HG03039 (cell line): ENCODE data around the gene UTP11.

ENCODE experiments used
- ATAC-seq: cut with Tn5 transposase; IDR thresholded peaks from one replicate; pipeline ENCODE4 v1.9.1; 2021; ENCODE audit warnings: mild to moderate bottlenecking, moderate library complexity; ENCODE audit not compliant: unreplicated experiment

Gene UTP11

GRCh38 chr1:38003261-38004250 lies 9.0 kb upstream of the UTP11 start:
- no peak for ATAC-seq

DNA sequence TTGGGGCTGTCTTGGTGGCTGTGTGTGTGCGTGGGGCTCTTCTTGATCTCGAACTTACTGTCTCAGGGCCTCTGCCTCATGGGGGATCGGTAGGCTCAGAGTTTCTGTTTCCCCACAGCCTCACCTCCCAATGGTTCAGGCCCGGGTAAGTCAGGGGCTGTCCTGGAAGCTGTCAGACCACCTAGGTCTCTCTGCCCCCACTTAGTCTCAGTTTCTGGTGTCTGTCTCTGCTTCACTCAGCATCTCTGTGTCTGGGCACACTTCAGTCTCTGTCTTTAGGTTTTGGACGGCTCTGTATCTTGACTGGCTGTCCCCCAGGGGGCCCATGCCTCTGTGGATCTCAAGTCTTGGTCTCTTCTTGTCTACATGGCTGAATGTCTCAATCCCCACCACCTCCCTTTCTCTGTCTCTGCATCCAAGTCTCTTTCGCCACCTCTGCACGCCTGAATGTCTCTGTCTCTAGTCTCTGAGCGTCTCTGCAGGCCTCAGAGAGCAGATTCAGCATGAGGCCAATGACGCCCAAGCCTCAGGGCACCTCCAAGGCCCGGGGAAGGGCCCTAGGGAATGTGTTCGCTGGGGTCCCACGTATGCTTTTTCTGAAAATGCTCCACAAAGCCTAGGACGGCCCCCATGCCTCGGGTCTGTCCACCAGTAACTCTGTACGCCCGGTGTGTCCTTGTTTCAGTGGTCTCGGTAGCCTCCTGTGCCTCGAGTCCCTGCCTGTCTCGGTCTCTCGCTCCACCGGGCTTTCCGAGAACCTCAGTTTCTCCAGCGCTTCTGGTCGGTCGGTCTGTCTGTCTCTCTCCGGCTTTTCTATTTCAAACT lies 8.0 kb upstream of the UTP11 start:
- ATAC-seq: no peak

GRCh38 chr1:38005195-38006007 lies 7.1 kb upstream of the UTP11 start, which contains the start of gene FHL3:
FHL3 (minus strand) TSS chr1:38005514; CDS start chr1:37999412, 6,102 bp downstream.
- no peak for ATAC-seq

DNA sequence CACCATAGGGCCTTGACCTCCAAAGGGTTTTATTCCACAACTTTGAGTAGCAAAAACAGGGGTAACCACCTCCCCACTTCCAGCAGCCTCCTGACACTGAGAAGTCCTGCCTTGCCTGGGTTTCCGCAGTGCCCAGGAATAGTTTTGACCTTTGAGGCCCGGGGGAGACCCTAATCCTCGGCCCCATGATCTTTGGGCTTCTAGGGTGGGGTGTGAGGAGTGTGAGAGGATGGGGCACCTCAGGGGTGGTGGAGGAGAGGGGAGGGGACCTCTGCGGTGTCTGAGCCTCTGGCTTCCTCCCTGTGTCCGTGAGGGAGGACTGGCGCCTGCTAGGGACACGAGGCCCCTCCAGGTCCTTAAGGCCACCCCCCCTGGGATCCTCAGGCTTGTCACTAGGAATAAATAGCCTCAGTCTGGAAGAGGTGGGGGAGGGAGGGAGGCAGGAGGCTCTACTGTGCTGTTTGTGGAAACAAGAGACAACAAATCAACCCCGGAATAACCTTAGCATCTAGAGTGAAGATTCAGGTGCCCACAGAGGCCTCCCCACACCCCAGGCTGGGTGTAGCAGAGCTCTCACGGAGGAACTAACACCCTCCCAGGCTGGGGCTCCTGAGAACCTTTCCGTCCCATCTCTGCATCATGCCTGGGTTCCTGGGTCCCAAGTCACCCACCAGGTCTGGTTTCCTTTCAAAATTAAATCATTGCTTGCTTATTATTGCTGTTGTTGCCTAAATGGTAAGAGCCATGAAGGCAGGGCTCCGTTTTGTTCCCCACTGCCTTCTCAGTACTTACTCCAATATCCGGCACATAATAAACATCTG lies 6.3 kb upstream of the UTP11 start:
- no peak for ATAC-seq

- no peak for ATAC-seq
These were observed 3.3 kb upstream of the UTP11 start for GRCh38 chr1:38009088-38009840.

DNA sequence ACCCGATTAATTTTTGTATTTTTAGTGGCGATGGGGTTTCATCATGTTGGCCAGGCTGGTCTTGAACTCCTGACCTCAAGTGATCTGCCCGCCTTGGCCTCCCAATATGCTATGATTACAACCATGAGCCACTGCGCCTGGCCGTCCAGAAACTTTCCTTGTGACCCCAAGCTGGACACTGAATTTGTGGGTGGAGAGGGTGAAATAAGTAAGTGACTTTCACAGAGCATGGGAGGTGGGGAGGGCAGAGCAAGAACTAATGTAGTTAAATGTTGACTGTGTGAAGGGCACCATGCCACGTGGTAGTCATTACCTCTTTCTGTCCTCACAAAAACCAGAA lies 2.7 kb upstream of the UTP11 start:
- ATAC-seq: no peak

DNA sequence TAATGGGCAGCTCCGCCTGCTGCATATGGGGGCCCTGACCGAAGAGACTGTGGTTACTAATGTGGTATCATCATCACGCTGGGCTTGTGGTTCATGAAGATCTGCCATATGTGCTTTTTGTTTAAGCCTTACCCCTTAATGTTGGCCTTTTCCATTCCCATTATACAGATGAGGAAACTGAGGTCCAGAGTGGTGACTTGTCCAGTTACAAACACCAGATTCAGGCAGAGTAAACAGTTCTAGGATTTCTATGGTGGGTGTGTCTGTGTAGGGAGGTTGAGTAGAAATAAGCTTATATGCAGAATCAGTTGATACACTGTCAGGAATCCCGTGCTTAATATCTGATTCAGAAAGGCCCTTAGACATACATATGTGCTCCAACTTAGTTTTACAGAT lies 691 bp downstream of the UTP11 start:
- ATAC-seq: no peak

GRCh38 chr1:38014171-38014570 lies 1.6 kb downstream of the UTP11 start:
- no peak for ATAC-seq

- no peak for ATAC-seq
These were observed 2.3 kb downstream of the UTP11 start for GRCh38 chr1:38014724-38015424.

DNA sequence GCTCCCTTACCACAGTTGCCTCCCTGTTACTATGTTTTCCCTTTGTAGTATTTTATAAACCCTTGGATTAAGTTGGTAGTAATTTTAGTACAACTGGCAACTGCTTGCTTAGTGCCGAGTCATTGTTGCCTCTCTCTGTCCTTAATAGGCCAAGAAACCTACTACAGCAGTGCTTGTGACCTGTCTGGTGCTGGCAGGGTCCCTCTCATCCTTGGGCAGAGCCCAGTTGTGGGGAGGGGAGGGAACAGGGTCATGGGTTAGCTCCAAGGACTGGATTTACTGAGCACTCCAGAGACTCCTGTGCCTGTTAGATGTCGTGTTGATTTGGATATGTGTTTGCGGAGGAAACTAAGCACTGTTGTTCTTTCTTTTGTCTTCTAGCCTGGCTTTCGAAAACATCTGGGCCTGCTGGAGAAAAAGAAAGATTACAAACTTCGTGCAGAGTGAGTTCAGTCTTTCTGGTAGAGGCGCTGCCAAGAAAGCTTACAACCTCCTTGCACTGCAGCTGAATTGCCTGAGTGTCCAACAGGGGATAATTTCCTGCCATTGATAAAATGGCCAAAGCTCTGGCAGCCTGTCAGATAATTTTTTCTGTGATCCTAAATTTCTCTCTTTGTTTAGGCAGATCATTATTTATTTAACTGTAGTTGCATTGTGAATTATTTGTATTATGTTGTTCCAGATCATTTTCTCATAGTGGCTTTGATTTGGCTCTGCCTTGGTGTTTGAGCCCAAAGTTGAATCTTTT lies 3.6 kb downstream of the UTP11 start:
- no peak for ATAC-seq

GRCh38 chr1:38018864-38019343 lies 6.4 kb downstream of the UTP11 start:
- ATAC-seq: no peak

DNA sequence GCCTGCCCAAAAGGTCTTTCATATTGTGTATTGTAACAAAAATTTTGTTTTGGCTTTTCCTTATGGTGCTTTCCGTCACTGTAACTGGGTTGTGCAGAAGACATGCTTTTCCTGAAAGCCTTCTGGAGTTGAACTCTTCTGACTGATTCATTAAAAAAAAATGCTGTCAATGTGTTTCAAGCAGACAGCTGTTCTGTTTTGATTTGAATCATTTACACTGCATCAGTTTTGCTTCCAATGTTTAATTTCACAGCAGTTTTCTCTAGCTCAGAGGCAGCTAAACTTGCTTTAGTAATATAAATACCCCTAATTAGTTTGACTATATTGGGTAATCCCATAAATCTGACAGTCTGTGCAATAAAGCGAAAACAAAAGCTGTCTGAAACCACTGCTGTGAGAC lies 7.9 kb downstream of the UTP11 start:
- ATAC-seq: no peak

GRCh38 chr1:38021969-38022368 lies 9.4 kb downstream of the UTP11 start:
- no peak for ATAC-seq

- no peak for ATAC-seq
These were observed 10.3 kb downstream of the UTP11 start for GRCh38 chr1:38022810-38023209.

DNA sequence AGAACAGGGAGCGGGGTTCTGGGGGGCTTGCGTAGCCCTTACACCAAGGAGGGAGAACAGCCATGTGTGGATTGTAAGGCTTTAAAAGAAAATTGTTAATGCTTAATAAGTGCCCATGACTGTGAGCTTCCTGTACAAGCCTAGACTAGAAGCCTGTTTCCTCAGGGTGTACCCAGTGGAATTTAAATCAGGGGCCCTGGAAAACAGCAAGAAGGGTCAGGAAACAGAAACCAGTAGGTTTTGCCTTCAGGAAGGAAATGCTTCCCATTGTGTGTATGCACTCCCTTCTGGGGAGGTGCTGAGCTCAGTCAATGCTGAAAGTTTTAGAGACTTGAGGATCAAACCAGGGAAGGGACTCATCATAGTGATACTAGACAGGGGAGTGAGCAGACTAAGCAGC lies 12.7 kb downstream of the UTP11 start:
- ATAC-seq: no peak

DNA sequence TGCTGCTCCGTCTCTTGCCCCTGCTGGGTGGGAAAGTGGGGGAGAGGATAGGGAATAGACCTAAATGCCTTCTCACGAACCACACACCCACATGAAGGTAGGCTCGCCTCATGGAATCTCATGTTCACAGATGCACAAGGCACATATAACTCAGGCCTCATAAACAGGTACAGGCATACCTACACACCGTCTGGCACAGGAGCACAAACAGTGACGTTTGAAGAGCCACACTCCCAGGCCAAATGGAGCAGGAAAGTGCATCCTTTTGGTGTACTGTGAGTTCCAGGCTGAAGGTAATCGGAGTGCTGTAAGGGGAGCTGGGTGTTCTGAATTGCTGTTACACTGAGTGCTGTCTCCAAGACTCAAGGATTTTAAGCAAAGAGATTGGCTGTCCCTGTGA lies 13.1 kb downstream of the UTP11 start:
- no peak for ATAC-seq

DNA sequence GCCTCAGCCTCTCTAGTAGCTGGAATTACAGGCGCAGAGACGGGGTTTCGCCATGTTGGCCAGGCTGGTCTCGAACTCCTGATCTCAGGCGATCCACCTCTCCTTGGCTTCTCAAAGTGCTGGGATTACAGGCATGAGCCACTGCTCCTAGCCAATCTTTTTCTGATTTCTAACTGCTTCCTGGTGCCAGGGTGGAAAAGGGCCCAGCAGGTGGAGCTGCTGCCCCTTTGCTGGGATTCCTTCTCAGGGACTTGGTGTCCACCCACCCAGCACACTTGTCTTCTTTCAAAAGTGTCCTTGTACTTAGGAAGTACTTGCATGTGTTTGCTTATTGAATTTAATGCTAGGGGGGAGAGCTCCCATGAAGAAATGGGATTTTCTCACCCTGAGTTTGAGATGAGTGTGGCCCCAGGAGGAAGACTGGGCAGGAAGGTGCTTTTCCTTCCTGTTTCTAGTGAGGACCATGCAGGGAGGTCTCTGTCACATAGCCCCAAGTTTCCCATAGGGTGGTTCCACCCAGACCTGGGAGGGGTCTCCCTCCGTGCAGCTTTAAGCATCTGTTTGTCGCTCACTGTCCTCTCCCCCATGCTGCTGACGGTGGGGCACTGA lies 14.2 kb downstream of the UTP11 start:
- ATAC-seq: no peak
